GM12891 (cell line): ENCODE measurements around the gene CTSK.

ENCODE experiments used
- DNase-seq: peaks from one replicate; pipeline ENCODE4 v3.0.0; 2011; ENCODE audit warnings: low spot score; ENCODE audit not compliant: insufficient read length
- FAIRE-seq: peaks from 2 replicates; lab custom pipeline; 2011; peaks lifted over from hg19 to GRCh38; lab: Jason Lieb, UNC
- PAX5 ChIP-seq: IDR thresholded peaks from 2 replicates; pipeline ENCODE4 v1.6.1; 2011; ENCODE audit warnings: low read length, moderate library complexity, mild to moderate bottlenecking; ENCODE audit not compliant: insufficient read depth, severe bottlenecking
- POLR2A ChIP-seq: IDR thresholded peaks from 2 replicates; pipeline ENCODE4 v1.6.1; 2011; ENCODE audit warnings: low read depth, low read length, control low read depth
- POLR2AphosphoS5 ChIP-seq: IDR thresholded peaks from 2 replicates; pipeline ENCODE4 v1.6.1; 2011; ENCODE audit warnings: low read depth, low read length, control low read depth
- POU2F2 ChIP-seq: IDR thresholded peaks from 2 replicates; pipeline ENCODE4 v1.6.1; 2011; ENCODE audit warnings: low read depth, mild to moderate bottlenecking, control low read depth, low read length, moderate library complexity
- SPI1 ChIP-seq: IDR thresholded peaks from 2 replicates; pipeline ENCODE4 v1.6.1; 2011; ENCODE audit warnings: low read depth, low read length, control low read depth
- TAF1 ChIP-seq: IDR thresholded peaks from 2 replicates; pipeline ENCODE4 v1.6.1; 2011; ENCODE audit warnings: low read depth, low read length, control low read depth

The CTSK gene

GRCh38 chr1:150832597-150832996, 24.5 kb upstream of the CTSK start:
- TF ChIP-seq POLR2A (no peak), POLR2AphosphoS5 (no peak), SPI1 (no peak), POU2F2 (no peak), TAF1 (no peak), PAX5 (no peak)
- FAIRE-seq = no peak

GRCh38 chr1:150829751-150830150, 21.7 kb upstream of the CTSK start:
- FAIRE-seq (no peak), DNase-seq (no peak)
- TF ChIP-seq TAF1 (no peak), PAX5 (no peak), POLR2A (no peak), POU2F2 (no peak), SPI1 (no peak), POLR2AphosphoS5 (no peak)

More at GRCh38 chr1:150832597-150832996, 24.5 kb upstream of the CTSK start:
- no peak for DNase-seq

GRCh38 chr1:150826299-150826698, 18.2 kb upstream of the CTSK start:
- no peak for DNase-seq
- no peak for FAIRE-seq

GRCh38 chr1:150820730-150821512, 12.9 kb upstream of the CTSK start:
- TF ChIP-seq POU2F2 = no peak
- no peak for TF ChIP-seq PAX5
- no peak for TF ChIP-seq TAF1
- no peak for TF ChIP-seq SPI1
- TF ChIP-seq POLR2AphosphoS5 = no peak
- no peak for TF ChIP-seq POLR2A
- DNase-seq (no peak), FAIRE-seq (peak; percentile 9)

More at GRCh38 chr1:150826299-150826698, 18.2 kb upstream of the CTSK start:
- TF ChIP-seq POLR2AphosphoS5 (no peak), POU2F2 (no peak), PAX5 (no peak), SPI1 (no peak), TAF1 (no peak), POLR2A (no peak)

GRCh38 chr1:150815871-150816270, 7.8 kb upstream of the CTSK start:
- no peak for DNase-seq
- no peak for FAIRE-seq
- no peak for TF ChIP-seq PAX5
- no peak for TF ChIP-seq POU2F2
- no peak for TF ChIP-seq TAF1
- TF ChIP-seq SPI1 = no peak

- DNase-seq (no peak), FAIRE-seq (peak; percentile 20)
- TF ChIP-seq SPI1 (no peak), POLR2AphosphoS5 (no peak), PAX5 (no peak), POU2F2 (no peak), TAF1 (no peak), POLR2A (no peak)
Measured at GRCh38 chr1:150813028-150813707, 5.1 kb upstream of the CTSK start.

- no peak for TF ChIP-seq SPI1
- TF ChIP-seq POLR2A = no peak
- TF ChIP-seq TAF1 = no peak
- TF ChIP-seq POU2F2 = no peak
- TF ChIP-seq PAX5 = no peak
- no peak for TF ChIP-seq POLR2AphosphoS5
- DNase-seq (no peak), FAIRE-seq (no peak)
Measured at GRCh38 chr1:150810958-150811659, 3.0 kb upstream of the CTSK start.

- no peak for DNase-seq
- FAIRE-seq = no peak
- TF ChIP-seq SPI1 = no peak
- no peak for TF ChIP-seq POLR2A
Measured at GRCh38 chr1:150809651-150810050, 1.6 kb upstream of the CTSK start.

GRCh38 chr1:150808846-150809245, 786 bp upstream of the CTSK start:
- no peak for TF ChIP-seq POLR2AphosphoS5
- TF ChIP-seq PAX5 = no peak
- no peak for TF ChIP-seq POU2F2
- TF ChIP-seq POLR2A = no peak
- TF ChIP-seq TAF1 = no peak
- TF ChIP-seq SPI1 = no peak

GRCh38 chr1:150807249-150808023, 624 bp downstream of the CTSK start:
- no peak for FAIRE-seq
- TF ChIP-seq SPI1 (no peak), TAF1 (no peak), POU2F2 (no peak), PAX5 (no peak), POLR2A (no peak), POLR2AphosphoS5 (no peak)
- no peak for DNase-seq

More at GRCh38 chr1:150808846-150809245, 786 bp upstream of the CTSK start:
- DNase-seq (no peak), FAIRE-seq (no peak)
